ENCODE measurements around the gene ZBTB20. TPM values are rescaled to one million over a fixed set of nuclear protein-coding genes. Genes with fewer than 3 reads are reported as not detected.

The ZBTB20 gene
- total RNA-seq, 4 donors from 2014 or later = 4.1 to 41.8 (median 11.6) TPM

GRCh38 chr3:114496466-114496865 lies 650.6 kb downstream of the ZBTB20 start:
- DNase-seq = no peak
- whole genome bisulfite sequencing, 2 donors = 89 to 93% methylated on average over 3 of the region's 3 CpGs
- H3K9me3 ChIP-seq = no peaks in the 10 kb centered on the region
- TF ChIP-seq POLR2A (IDR thresholded peaks at IDR 0.05) = no peak
- TF ChIP-seq CTCF (IDR thresholded peaks at IDR 0.05) = no peak
- H3K4me1 ChIP-seq = peaks cover 0 to 43% (median 5%) of the 10 kb centered on the region in 3 donors
- no peaks in the 10 kb centered on the region for H3K36me3 ChIP-seq
- H3K27me3 ChIP-seq = no peaks in the 10 kb centered on the region
- no peak overlapping the region for H3K4me3 ChIP-seq
- no peak overlapping the region for H3K27ac ChIP-seq
- intact Hi-C loops (cut with DNase I) = no loop called here

- intact Hi-C loops (cut with DNase I) = no loop called here
- Histone ChIP-seq H3K4me1 (peaks cover 0 to 43% (median 5%) of the 10 kb centered on the region in 3 donors), H3K4me3 (no peak overlapping the region), H3K27me3 (no peaks in the 10 kb centered on the region), H3K36me3 (no peaks in the 10 kb centered on the region), H3K9me3 (no peaks in the 10 kb centered on the region), H3K27ac (no peak overlapping the region)
- 50 to 63% methylated on average over 1 of the region's 1 CpG for WGBS, 2 donors
- no peak for DNase-seq
- TF ChIP-seq CTCF (IDR thresholded peaks at IDR 0.05) (no peak), POLR2A (IDR thresholded peaks at IDR 0.05) (no peak)
Observed at GRCh38 chr3:114496021-114496434, 651.1 kb downstream of the ZBTB20 start.

- Histone ChIP-seq H3K4me3 (no peak overlapping the region), H3K27ac (peak overlapping the region in 1 of 4 donors; percentile 26), H3K4me1 (peaks cover 0 to 39% (median 5%) of the 10 kb centered on the region in 3 donors), H3K36me3 (no peaks in the 10 kb centered on the region), H3K27me3 (no peaks in the 10 kb centered on the region), H3K9me3 (no peaks in the 10 kb centered on the region)
- WGBS, 2 donors = 20 to 75% methylated on average over 1 of the region's 1 CpG
- DNase-seq = no peak
- TF ChIP-seq CTCF (IDR thresholded peaks at IDR 0.05) = no peak
- no peak for TF ChIP-seq POLR2A (IDR thresholded peaks at IDR 0.05)
- intact Hi-C loops (cut with DNase I) = no loop called here
Observed at GRCh38 chr3:114494498-114494897, 652.6 kb downstream of the ZBTB20 start.

- Histone ChIP-seq H3K27ac (no peak overlapping the region), H3K4me1 (peaks cover 0 to 9% (median 0%) of the 10 kb centered on the region in 3 donors), H3K36me3 (no peaks in the 10 kb centered on the region), H3K9me3 (no peaks in the 10 kb centered on the region), H3K4me3 (no peak overlapping the region), H3K27me3 (no peaks in the 10 kb centered on the region)
- no peak for DNase-seq
- TF ChIP-seq CTCF (IDR thresholded peaks at IDR 0.05) (no peak), POLR2A (IDR thresholded peaks at IDR 0.05) (no peak)
- WGBS, 2 donors = 83 to 86% methylated on average over 1 of the region's 1 CpG
- intact Hi-C loops (cut with DNase I) = no loop called here
Observed at GRCh38 chr3:114490829-114491228, 656.3 kb downstream of the ZBTB20 start.

- DNase-seq = no peak
- H3K4me1 ChIP-seq = no peaks in the 10 kb centered on the region
- no peak overlapping the region for H3K27ac ChIP-seq
- no peaks in the 10 kb centered on the region for H3K36me3 ChIP-seq
- no peaks in the 10 kb centered on the region for H3K9me3 ChIP-seq
- no peak overlapping the region for H3K4me3 ChIP-seq
- no peaks in the 10 kb centered on the region for H3K27me3 ChIP-seq
- WGBS, 2 donors = 92 to 95% methylated on average over 8 of the region's 8 CpGs
- TF ChIP-seq CTCF (IDR thresholded peaks at IDR 0.05) = no peak
- intact Hi-C loops (cut with DNase I) = no loop called here
Observed at GRCh38 chr3:114487502-114487901, 659.6 kb downstream of the ZBTB20 start.
